ENCODE data around the gene CRACDL. TPM values are rescaled to one million over a fixed set of nuclear protein-coding genes. Genes with fewer than 3 reads are reported as not detected.

The CRACDL gene
- total RNA-seq, 4 donors from 2014 or later: 10.9 to 22.6 (median 14.0) TPM

GRCh38 chr2:98866033-98866432 lies 70.0 kb downstream of the CRACDL start:
- H3K4me3 ChIP-seq (ENCODE audit: low read depth, poor library complexity, severe bottlenecking): no peak overlapping the region
- TF ChIP-seq CTCF (IDR thresholded peaks at IDR 0.05): no peak
- intact Hi-C loops (cut with DNase I; ENCODE audit: low total_unique reads): no loop called here
- 91% methylated on average over 3 of the region's 3 CpGs for WGBS, 2 donors
- no peak for DNase-seq (ENCODE audit: low spot score in 2 of 2)

GRCh38 chr2:98861601-98862000 lies 74.4 kb downstream of the CRACDL start:
- DNase-seq (ENCODE audit: low spot score in 2 of 2): no peak
- no peak for TF ChIP-seq CTCF (IDR thresholded peaks at IDR 0.05)
- TF ChIP-seq POLR2A (IDR thresholded peaks at IDR 0.05): no peak
- no peak overlapping the region for H3K4me3 ChIP-seq (ENCODE audit: low read depth, poor library complexity, severe bottlenecking)
- WGBS, 2 donors: 73 to 87% methylated on average over 1 of the region's 1 CpG
- intact Hi-C loops (cut with DNase I; ENCODE audit: low total_unique reads): no loop called here

GRCh38 chr2:98859323-98859722 lies 76.7 kb downstream of the CRACDL start:
- no peak for TF ChIP-seq CTCF (IDR thresholded peaks at IDR 0.05)
- TF ChIP-seq POLR2A (IDR thresholded peaks at IDR 0.05): no peak
- intact Hi-C loops (cut with DNase I; ENCODE audit: low total_unique reads): no loop called here
- DNase-seq (ENCODE audit: low spot score in 2 of 2): no peak
- H3K4me3 ChIP-seq (ENCODE audit: low read depth, poor library complexity, severe bottlenecking): no peak overlapping the region
- 94 to 95% methylated on average over 2 of the region's 2 CpGs for WGBS, 2 donors

DNA sequence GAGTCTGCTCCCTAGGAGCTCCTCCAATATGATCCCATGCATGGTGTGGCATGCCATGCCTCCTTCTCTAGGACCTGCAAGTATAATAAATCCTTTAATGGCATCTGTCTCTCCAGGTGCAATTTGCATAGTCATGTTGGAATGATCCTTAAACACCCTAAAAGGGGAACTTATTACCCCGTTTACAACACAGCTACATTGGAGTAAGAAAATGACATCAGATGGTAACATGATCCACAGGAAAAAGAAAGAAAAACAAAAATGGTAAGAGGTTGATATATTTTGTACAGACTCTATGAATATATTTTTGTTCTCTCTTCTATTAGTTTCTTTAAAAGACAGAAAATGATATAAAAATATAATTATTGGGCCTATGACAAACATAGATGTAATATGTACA lies 79.0 kb downstream of the CRACDL start:
- no peak overlapping the region for H3K4me3 ChIP-seq (ENCODE audit: low read depth, poor library complexity, severe bottlenecking)
- intact Hi-C loops (cut with DNase I; ENCODE audit: low total_unique reads): no loop called here
- 66 to 69% methylated on average over 1 of the region's 1 CpG for WGBS, 2 donors
- TF ChIP-seq CTCF (IDR thresholded peaks at IDR 0.05): no peak
- no peak for TF ChIP-seq POLR2A (IDR thresholded peaks at IDR 0.05)
- no peak for DNase-seq (ENCODE audit: low spot score in 2 of 2)

DNA sequence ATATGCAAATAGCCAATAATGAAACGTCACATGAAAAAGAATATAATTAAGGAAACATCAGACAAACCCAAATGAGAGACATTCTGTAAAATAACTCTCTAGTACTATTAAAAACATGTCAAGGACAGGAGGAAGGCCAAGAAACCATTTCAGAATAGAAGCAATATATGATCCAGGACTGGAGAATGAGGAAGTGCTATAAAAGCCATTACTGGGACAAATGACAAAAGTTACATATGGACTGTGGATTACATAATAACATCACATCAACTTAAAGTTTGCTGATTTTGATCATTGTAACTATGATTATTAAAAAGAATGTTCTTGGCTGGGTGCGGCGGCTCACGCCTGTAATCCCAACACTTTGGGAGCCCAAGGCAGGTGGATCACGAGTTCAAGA lies 81.3 kb downstream of the CRACDL start:
- intact Hi-C loops (cut with DNase I; ENCODE audit: low total_unique reads): no loop called here
- DNase-seq (ENCODE audit: low spot score in 2 of 2): no peak
- TF ChIP-seq POLR2A (IDR thresholded peaks at IDR 0.05) (no peak), CTCF (IDR thresholded peaks at IDR 0.05) (no peak)
- 89 to 90% methylated on average over 5 of the region's 5 CpGs for whole genome bisulfite sequencing, 2 donors
- H3K4me3 ChIP-seq (ENCODE audit: low read depth, poor library complexity, severe bottlenecking): no peak overlapping the region

DNA sequence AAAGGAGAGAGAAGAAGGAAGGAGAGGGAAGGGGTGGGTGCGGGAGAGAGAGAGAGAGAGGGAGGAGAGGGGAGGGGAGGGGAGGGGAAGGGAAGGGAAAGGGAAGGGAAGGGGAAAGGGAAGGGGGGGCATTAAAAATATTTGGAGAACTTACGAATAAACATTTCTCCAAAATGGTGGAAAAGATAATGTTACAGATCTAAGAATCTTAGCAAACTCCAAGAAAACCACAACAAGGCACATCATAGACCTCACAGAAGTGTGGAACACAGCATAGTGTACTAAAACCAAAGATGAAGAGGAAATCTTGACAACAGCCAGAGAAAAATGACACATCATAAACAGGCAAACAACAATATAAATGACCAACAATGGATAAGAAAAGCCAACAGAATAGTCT lies 83.1 kb downstream of the CRACDL start:
- intact Hi-C loops (cut with DNase I; ENCODE audit: low total_unique reads): no loop called here
- H3K4me3 ChIP-seq (ENCODE audit: low read depth, poor library complexity, severe bottlenecking): no peak overlapping the region
- no peak for DNase-seq (ENCODE audit: low spot score in 2 of 2)
- WGBS, 2 donors: 78 to 81% methylated on average over 2 of the region's 2 CpGs
- TF ChIP-seq POLR2A (IDR thresholded peaks at IDR 0.05): no peak
- no peak for TF ChIP-seq CTCF (IDR thresholded peaks at IDR 0.05)
